GM12891 (cell line): Measurements from ENCODE around the gene AHNAK2.

Experiments used
- POLR2A ChIP-seq: IDR thresholded peaks from 2 replicates; pipeline ENCODE4 v1.6.1; 2011; ENCODE audit warnings: low read depth, low read length, control low read depth
- POLR2AphosphoS5 ChIP-seq: IDR thresholded peaks from 2 replicates; pipeline ENCODE4 v1.6.1; 2011; ENCODE audit warnings: low read depth, low read length, control low read depth
- POU2F2 ChIP-seq: IDR thresholded peaks from 2 replicates; pipeline ENCODE4 v1.6.1; 2011; ENCODE audit warnings: low read depth, mild to moderate bottlenecking, control low read depth, low read length, moderate library complexity
- TAF1 ChIP-seq: IDR thresholded peaks from 2 replicates; pipeline ENCODE4 v1.6.1; 2011; ENCODE audit warnings: low read depth, low read length, control low read depth

- no peak for TF ChIP-seq POLR2A
- TF ChIP-seq POLR2AphosphoS5, result no peak
- TF ChIP-seq TAF1, result no peak
- TF ChIP-seq POU2F2, result no peak
These were observed 22.8 kb downstream of the AHNAK2 start for GRCh38 chr14:104955396-104955770.
